DOHH2 (cell line): ENCODE data around the gene FSCN2.

Source experiments
- H3F3A ChIP-seq: fragments of 200-600 bp; sonication (generic), shearing (Covaris generic); 2 replicates; pipeline ENCODE4 v1.6.0; 2016; ENCODE audit warnings: antibody characterized with exemption, mild to moderate bottlenecking; ENCODE audit not compliant: control insufficient read depth, insufficient read depth
- H3K27ac ChIP-seq: fragments of 200-600 bp; sonication (generic); 2 replicates; pipeline ENCODE4 v1.5.1; 2014; ENCODE audit warnings: low read depth, mild to moderate bottlenecking, low read length, moderate library complexity
- H3K27me3 ChIP-seq: fragments of 200-600 bp; sonication (generic); 2 replicates; pipeline ENCODE4 v1.6.1; 2014; ENCODE audit warnings: mild to moderate bottlenecking, low read length, mixed read lengths; ENCODE audit not compliant: control insufficient read depth
- H3K36me3 ChIP-seq: fragments of 200-600 bp; sonication (generic); 2 replicates; pipeline ENCODE4 v1.6.1; 2014; ENCODE audit warnings: mild to moderate bottlenecking, low read length, moderate library complexity, mixed read lengths; ENCODE audit not compliant: control insufficient read depth
- H3K4me1 ChIP-seq: fragments of 200-600 bp; sonication (generic); 2 replicates; pipeline ENCODE4 v1.6.1; 2014; ENCODE audit warnings: mild to moderate bottlenecking, low read length, mixed read lengths; ENCODE audit not compliant: control insufficient read depth
- H3K4me2 ChIP-seq: fragments of 200-600 bp; sonication (generic); 2 replicates; pipeline ENCODE4 v1.6.0; 2014; ENCODE audit warnings: mild to moderate bottlenecking, low read length, moderate library complexity
- H3K4me3 ChIP-seq: fragments of 200-600 bp; sonication (generic); 2 replicates; pipeline ENCODE4 v1.5.1; 2014; ENCODE audit warnings: mild to moderate bottlenecking, low read length, mixed read lengths
- H3K79me2 ChIP-seq: fragments of 200-600 bp; sonication (generic); 2 replicates; pipeline ENCODE4 v1.6.1; 2014; ENCODE audit warnings: mild to moderate bottlenecking, low read length, mixed read lengths; ENCODE audit not compliant: control insufficient read depth
- H3K9me2 ChIP-seq: fragments of 200-600 bp; sonication (generic); replicated peaks from 2 replicates; pipeline ENCODE4 v1.6.1; 2014; ENCODE audit warnings: mild to moderate bottlenecking, low read length, mixed read lengths; ENCODE audit not compliant: control insufficient read depth
- H3K9me3 ChIP-seq: fragments of 200-600 bp; sonication (generic); 2 replicates; pipeline ENCODE4 v1.6.1; 2014; ENCODE audit warnings: antibody characterized with exemption, low read length, mixed read lengths; ENCODE audit not compliant: control insufficient read depth, insufficient read depth
- H4K20me1 ChIP-seq: fragments of 200-600 bp; sonication (generic); 2 replicates; pipeline ENCODE4 v1.6.0; 2014; ENCODE audit warnings: low read depth, mild to moderate bottlenecking, antibody characterized with exemption, low read length, moderate library complexity; ENCODE audit not compliant: control insufficient read depth, insufficient read depth
- CTCF ChIP-seq: fragments of 200-600 bp; sonication (generic); IDR thresholded peaks from one replicate; pipeline ENCODE4 v1.5.1; 2014; ENCODE audit warnings: antibody characterized with exemption, mild to moderate bottlenecking, low read depth, low read length; ENCODE audit not compliant: poor library complexity, severe bottlenecking
- EZH2phosphoT487 ChIP-seq: fragments of 200-600 bp; sonication (generic); IDR thresholded peaks from 2 replicates; pipeline ENCODE4 v1.6.1; 2017; ENCODE audit warnings: borderline replicate concordance, mild to moderate bottlenecking, antibody characterized with exemption, low read length, moderate library complexity, mixed read lengths

FSCN2 gene

DNA sequence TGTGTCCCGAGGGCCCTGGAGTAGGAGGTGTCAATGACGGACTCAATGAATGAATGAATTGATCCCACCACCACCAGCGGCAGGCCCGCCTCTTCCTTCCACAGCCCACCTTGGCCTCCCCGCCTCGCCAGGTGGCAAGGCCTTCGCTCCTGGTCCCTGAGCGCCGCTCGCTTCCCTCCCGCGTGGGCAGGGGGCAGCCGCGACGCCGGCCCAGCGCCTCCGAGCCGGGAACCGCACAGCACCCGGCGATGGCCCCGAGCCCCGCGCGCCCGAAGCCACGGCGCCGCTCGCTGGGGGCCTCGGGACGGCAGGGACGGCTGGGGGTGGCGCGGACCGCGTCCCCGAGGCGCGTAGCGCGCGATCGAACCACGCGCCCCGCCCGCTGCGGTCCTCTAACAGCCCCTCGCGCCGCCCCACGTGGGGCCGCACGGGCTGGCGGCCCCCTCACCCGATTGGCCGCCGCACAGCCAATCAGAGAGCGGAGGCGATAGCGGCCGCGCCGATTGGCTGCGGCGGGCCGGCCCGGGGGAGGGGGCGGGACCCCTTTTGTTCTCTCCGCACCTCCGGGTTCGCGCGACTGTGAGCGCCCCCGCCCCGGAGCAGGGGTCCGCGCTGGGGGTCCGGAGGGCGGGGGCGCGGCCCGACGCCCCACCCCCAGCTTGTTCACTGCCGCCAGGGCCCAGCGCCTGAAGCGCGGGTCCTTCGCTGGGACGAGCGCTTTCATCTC is 46.9 kb upstream of the FSCN2 start:
- TF ChIP-seq CTCF (no peak), EZH2phosphoT487 (no peak)
- H3K4me2 ChIP-seq = no peak overlapping the region
- H3K9me2 ChIP-seq = no peaks in the 10 kb centered on the region
- H3K4me3 ChIP-seq = no peak overlapping the region
- no peaks in the 10 kb centered on the region for H3K79me2 ChIP-seq
- H3F3A ChIP-seq = no peaks in the 10 kb centered on the region
- no peaks in the 10 kb centered on the region for H3K36me3 ChIP-seq
- H3K27ac ChIP-seq = no peak overlapping the region
- no peaks in the 10 kb centered on the region for H4K20me1 ChIP-seq
- H3K9me3 ChIP-seq = no peaks in the 10 kb centered on the region
- no peaks in the 10 kb centered on the region for H3K27me3 ChIP-seq
- H3K4me1 ChIP-seq = peaks cover 27% of the 10 kb centered on the region

- Histone ChIP-seq H3K27ac (no peak overlapping the region), H3F3A (no peaks in the 10 kb centered on the region), H3K9me3 (no peaks in the 10 kb centered on the region), H3K36me3 (no peaks in the 10 kb centered on the region), H3K9me2 (no peaks in the 10 kb centered on the region), H3K4me3 (no peak overlapping the region), H4K20me1 (no peaks in the 10 kb centered on the region), H3K27me3 (no peaks in the 10 kb centered on the region), H3K4me1 (peaks cover 29% of the 10 kb centered on the region), H3K79me2 (no peaks in the 10 kb centered on the region), H3K4me2 (no peak overlapping the region)
- TF ChIP-seq CTCF = no peak
- no peak for TF ChIP-seq EZH2phosphoT487
Measured at GRCh38 chr17:81481815-81482505, 46.2 kb upstream of the FSCN2 start.

DNA sequence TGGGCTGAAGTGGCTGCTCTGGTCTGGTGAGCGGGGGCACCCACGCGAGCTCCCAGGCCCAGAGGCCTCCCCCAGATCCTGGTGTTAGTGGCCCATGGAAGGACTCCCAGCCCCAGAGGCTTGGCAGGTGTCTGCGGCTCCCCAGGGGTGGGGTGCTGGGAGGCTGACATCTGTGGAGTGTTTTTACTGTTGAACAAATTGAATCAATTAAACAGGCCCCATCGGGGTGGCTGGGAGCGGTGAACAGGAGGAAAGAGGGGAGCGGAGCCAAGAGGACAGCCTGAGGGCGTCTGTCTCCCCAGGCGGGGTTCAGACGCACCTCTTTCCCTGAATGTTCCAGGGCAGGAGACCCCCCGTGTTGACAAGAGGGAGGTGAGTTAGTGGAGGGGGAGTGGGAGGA is 45.5 kb upstream of the FSCN2 start:
- no peak overlapping the region for H3K27ac ChIP-seq
- no peak overlapping the region for H3K4me2 ChIP-seq
- peaks cover 29% of the 10 kb centered on the region for H3K4me1 ChIP-seq
- no peaks in the 10 kb centered on the region for H3K79me2 ChIP-seq
- no peaks in the 10 kb centered on the region for H3K9me2 ChIP-seq
- H3F3A ChIP-seq = no peaks in the 10 kb centered on the region
- no peak for TF ChIP-seq CTCF
- TF ChIP-seq EZH2phosphoT487 = no peak
- no peaks in the 10 kb centered on the region for H3K36me3 ChIP-seq
- H3K27me3 ChIP-seq = no peaks in the 10 kb centered on the region
- H3K4me3 ChIP-seq = no peak overlapping the region
- no peaks in the 10 kb centered on the region for H4K20me1 ChIP-seq
- H3K9me3 ChIP-seq = no peaks in the 10 kb centered on the region
